Gastrocnemius medialis (tissue), 4 donors: ENCODE data around the gene LDAF1. TPM values are rescaled to one million over a fixed set of nuclear protein-coding genes. Genes with fewer than 3 reads are reported as not detected.

ENCODE experiments used
- ATAC-seq, 2 donors: fragments of 150-250 bp; one replicate each; pipeline ENCODE4 v1.9.1; 2016
- DNase-seq, 2 donors: peaks; one replicate each; pipeline ENCODE4 v3.0.0-alpha.2; 2019
- H3K27ac ChIP-seq, 4 donors: fragments of 200-600 bp; sonication (generic); 1 replicate in 1 of 4; 2 replicates in 3 of 4; pipeline ENCODE4 v1.5.1; 2016 to 2018; ENCODE audit warnings: mild to moderate bottlenecking in 2 of 4, moderate library complexity in 1 of 4
- H3K27me3 ChIP-seq, 3 donors: fragments of 200-600 bp; sonication (generic) in 2 of 3; 1 replicate in 1 of 3; 2 replicates in 2 of 3; pipeline versions ENCODE4 v1.5.1 to v1.6.0; 2016 to 2019; ENCODE audit warnings: mild to moderate bottlenecking in 1 of 3, moderate library complexity in 1 of 3
- H3K36me3 ChIP-seq, 2 donors: fragments of 200-600 bp; sonication (generic) in 1 of 2; one replicate each; pipeline ENCODE4 v1.5.1; 2017 to 2018
- H3K4me1 ChIP-seq, 2 donors: fragments of 200-600 bp; sonication (generic) in 1 of 2; one replicate each; pipeline ENCODE4 v1.5.1; 2016 to 2017; ENCODE audit warnings: mild to moderate bottlenecking in 2 of 2
- H3K4me3 ChIP-seq, 4 donors: fragments of 200-600 bp; sonication (generic) in 3 of 4; 1 replicate in 1 of 4; 2 replicates in 3 of 4; pipeline ENCODE4 v1.5.1; 2016 to 2019; ENCODE audit warnings: mild to moderate bottlenecking in 2 of 4
- H3K9me3 ChIP-seq, 3 donors: fragments of 200-600 bp; sonication (generic) in 2 of 3; 1 replicate in 1 of 3; 2 replicates in 2 of 3; pipeline ENCODE4 v1.5.1; 2016 to 2019
- POLR2A ChIP-seq, 2 donors: fragments of 450-650 bp; IDR thresholded peaks; one replicate each; pipeline ENCODE4 v1.6.1; 2017; ENCODE audit warnings: antibody characterized with exemption in 2 of 2, mild to moderate bottlenecking in 2 of 2, moderate library complexity in 2 of 2
- in situ Hi-C, 4 donors: fragments of 200-750 bp; cut with MboI; loops; one replicate each; pipeline versions ENCODE4 v1.15.0 to v1.8.0; 2017; ENCODE audit warnings: low sequenced_read_pairs in 4 of 4
- intact Hi-C: fragments of 100-400 bp; cut with DNase I; formaldehyde crosslinking; loops from one replicate; pipeline ENCODE4 v1.15.1; 2023; ENCODE audit warnings: low total_unique reads
- total RNA-seq, 4 donors: library from RNA; depleted of rRNA; stranded (reverse); fragments of >200 nt; gene quantifications; one replicate each; pipeline versions ENCODE4 v1.1.0 to v1.2.3, GENCODE V29; 2016
- TF ChIP-seq, protein P1 (sequence below), 5 experiments: fragments of 450-650 bp in 3 of 5; fragments of 200-600 bp in 2 of 5; sonication (generic) in 2 of 5; IDR thresholded peaks in 4 of 5; conservative IDR thresholded peaks in 1 of 5; 1 replicate in 4 of 5; 2 replicates in 1 of 5; pipeline ENCODE4 v1.5.1; 2016 to 2019; ENCODE audit warnings: antibody characterized with exemption in 5 of 5, mild to moderate bottlenecking in 3 of 5, moderate library complexity in 3 of 5

Gene LDAF1
- total RNA-seq, 4 donors from 2014 or later: 19.4 to 70.0 (median 34.3) TPM

DNA sequence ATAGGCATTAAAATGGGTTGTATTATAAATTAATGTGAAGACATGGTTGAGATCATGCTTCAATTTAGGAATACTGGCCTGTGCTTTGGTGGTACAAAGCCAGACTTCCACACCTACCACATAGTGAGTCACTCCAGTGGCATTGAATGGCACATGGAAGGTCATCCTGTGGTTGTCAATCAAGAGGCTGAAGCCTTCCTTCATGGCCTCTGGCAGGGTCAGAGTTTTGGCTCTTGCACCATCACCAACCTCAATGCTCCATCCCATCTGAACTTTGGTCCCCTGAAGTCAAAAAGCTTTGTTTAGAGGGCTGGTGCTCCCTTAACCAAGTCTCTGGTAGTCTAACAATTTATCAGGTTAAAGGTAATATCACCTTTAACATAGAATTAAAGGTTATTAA lies 46.8 kb downstream of the LDAF1 start:
- H3K36me3 ChIP-seq: no peaks in the 10 kb centered on the region
- no peaks in the 10 kb centered on the region for H3K27me3 ChIP-seq
- intact Hi-C loops: no loop called here
- no peaks in the 10 kb centered on the region for H3K9me3 ChIP-seq
- ATAC-seq: no peak
- TF ChIP-seq, protein P1, sequence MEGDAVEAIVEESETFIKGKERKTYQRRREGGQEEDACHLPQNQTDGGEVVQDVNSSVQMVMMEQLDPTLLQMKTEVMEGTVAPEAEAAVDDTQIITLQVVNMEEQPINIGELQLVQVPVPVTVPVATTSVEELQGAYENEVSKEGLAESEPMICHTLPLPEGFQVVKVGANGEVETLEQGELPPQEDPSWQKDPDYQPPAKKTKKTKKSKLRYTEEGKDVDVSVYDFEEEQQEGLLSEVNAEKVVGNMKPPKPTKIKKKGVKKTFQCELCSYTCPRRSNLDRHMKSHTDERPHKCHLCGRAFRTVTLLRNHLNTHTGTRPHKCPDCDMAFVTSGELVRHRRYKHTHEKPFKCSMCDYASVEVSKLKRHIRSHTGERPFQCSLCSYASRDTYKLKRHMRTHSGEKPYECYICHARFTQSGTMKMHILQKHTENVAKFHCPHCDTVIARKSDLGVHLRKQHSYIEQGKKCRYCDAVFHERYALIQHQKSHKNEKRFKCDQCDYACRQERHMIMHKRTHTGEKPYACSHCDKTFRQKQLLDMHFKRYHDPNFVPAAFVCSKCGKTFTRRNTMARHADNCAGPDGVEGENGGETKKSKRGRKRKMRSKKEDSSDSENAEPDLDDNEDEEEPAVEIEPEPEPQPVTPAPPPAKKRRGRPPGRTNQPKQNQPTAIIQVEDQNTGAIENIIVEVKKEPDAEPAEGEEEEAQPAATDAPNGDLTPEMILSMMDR (IDR thresholded peaks at IDR 0.05 in 4 of 5, conservative IDR thresholded peaks at IDR 0.05 in 1 of 5): no peak
- TF ChIP-seq POLR2A (IDR thresholded peaks at IDR 0.05): no peak
- no peak overlapping the region for H3K4me3 ChIP-seq
- in situ Hi-C loops: no loop called here
- DNase-seq: no peak
- no peaks in the 10 kb centered on the region for H3K4me1 ChIP-seq
- H3K27ac ChIP-seq: no peak overlapping the region

DNA sequence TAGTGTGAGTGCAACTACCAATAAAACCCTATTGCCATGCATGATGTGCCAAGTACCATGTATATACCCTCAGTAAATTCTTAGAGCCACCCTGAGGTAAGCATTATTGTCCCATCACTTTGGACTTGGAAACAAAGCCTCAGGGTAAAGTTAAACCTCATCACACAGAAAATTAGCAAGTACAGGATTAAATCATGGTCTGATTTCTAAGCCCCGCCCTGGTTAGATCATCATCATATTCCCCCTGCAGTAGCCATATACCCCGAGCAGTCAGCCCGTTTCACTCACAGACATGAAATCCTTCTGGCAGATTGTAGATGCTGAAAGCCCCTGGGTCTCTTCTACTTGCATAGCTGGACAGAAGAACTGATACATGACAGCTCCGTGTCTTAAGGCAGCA lies 48.1 kb downstream of the LDAF1 start:
- Histone ChIP-seq H3K9me3 (no peaks in the 10 kb centered on the region), H3K36me3 (no peaks in the 10 kb centered on the region), H3K4me1 (no peaks in the 10 kb centered on the region), H3K4me3 (no peak overlapping the region), H3K27me3 (no peaks in the 10 kb centered on the region), H3K27ac (no peak overlapping the region)
- in situ Hi-C loops (no loop called here), intact Hi-C loops (no loop called here)
- no peak for DNase-seq
- no peak for ATAC-seq
- TF ChIP-seq, protein P1 (IDR thresholded peaks at IDR 0.05 in 4 of 5, conservative IDR thresholded peaks at IDR 0.05 in 1 of 5): no peak
- no peak for TF ChIP-seq POLR2A (IDR thresholded peaks at IDR 0.05)

DNA sequence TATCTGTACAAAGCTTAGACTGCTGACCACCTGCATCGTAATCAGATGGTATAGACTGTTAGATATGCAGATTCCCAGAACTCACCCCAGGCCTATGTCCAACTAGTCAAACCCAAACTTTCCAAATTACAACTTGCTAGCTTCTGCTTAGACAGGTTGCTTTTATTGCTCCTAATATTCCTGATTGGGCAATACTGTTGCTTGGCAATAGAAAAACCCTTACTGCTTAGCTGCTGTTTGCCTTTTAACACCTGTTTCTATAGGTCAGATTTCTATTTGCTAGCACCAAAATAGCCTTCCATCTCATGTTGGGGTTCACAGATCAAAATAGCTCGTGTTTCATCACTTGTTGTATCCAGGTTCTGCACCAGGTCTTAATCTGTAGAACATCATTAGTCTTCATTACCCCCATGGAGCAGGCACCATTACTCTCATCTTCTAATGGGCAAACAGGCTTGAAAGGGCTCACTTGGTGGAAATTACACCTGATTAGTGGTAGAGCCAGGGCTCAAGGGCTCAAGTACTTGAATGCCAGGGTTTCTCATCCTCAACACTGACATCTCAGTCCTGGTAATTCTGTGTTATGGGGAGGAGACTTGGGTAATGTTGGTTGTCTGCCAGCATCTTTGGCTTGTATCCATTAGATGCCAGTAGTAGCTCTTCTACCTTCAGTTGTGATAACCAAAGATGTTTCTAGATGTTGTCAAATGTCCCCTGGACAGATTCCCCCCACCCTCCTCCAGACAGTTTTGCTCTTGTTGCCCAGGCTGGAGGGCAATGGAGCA lies 50.2 kb downstream of the LDAF1 start:
- Histone ChIP-seq H3K36me3 (no peaks in the 10 kb centered on the region), H3K9me3 (no peaks in the 10 kb centered on the region), H3K4me1 (no peaks in the 10 kb centered on the region), H3K27ac (no peak overlapping the region), H3K27me3 (no peaks in the 10 kb centered on the region), H3K4me3 (no peak overlapping the region)
- in situ Hi-C loops: no loop called here
- TF ChIP-seq, protein P1 (IDR thresholded peaks at IDR 0.05 in 4 of 5, conservative IDR thresholded peaks at IDR 0.05 in 1 of 5): no peak
- no peak for TF ChIP-seq POLR2A (IDR thresholded peaks at IDR 0.05)
- intact Hi-C loops: no loop called here
- ATAC-seq (no peak), DNase-seq (no peak)

DNA sequence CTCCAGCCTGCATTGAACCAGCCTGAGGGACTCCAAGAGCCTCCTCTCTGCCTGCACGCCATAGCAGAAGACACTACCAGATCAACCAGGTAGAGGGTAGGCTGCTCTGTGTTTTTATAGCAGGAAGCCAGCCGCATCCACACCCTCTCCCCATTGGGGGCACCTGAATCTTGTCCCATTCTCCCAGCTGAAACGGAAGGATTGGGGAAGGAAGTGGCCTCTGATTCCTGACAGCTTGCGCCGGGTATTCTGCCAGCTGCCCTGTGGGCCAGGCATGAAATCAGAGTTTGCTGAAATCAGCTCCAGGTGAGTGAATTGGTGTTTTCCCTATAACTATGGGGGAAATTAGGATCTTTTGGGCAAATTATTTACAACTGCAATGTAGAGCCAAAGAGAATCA lies 53.0 kb downstream of the LDAF1 start, which contains the start of gene ZP2:
ZP2 (minus strand) TSS at position 89 of the 400 bp plus-strand sequence; CDS start at position 62, 27 bp downstream.
- in situ Hi-C loops: no loop called here

More for the DNA sequence above, 53.0 kb downstream of the LDAF1 start, which contains the start of gene ZP2:
- H3K4me1 ChIP-seq: no peaks in the 10 kb centered on the region
- intact Hi-C loops: no loop called here
- DNase-seq (no peak), ATAC-seq (no peak)
- no peak within 1 kb of the TSS for H3K27ac ChIP-seq
- TF ChIP-seq POLR2A (IDR thresholded peaks at IDR 0.05): no peak
- TF ChIP-seq, protein P1 (IDR thresholded peaks at IDR 0.05 in 4 of 5, conservative IDR thresholded peaks at IDR 0.05 in 1 of 5): no peak
- H3K27me3 ChIP-seq: peaks cover 0 to 2% (median 0%) of the 10 kb centered on the region in 3 donors
- H3K36me3 ChIP-seq: no peaks in the 10 kb centered on the region
- no peak within 1 kb of the TSS for H3K4me3 ChIP-seq
- no peaks in the 10 kb centered on the region for H3K9me3 ChIP-seq
